Adrenal gland (tissue), 12 donors: ENCODE data around the gene CLEC11A. TPM values are rescaled to one million over a fixed set of nuclear protein-coding genes. Genes with fewer than 3 reads are reported as not detected.

ENCODE experiments used
- DNase-seq, 7 donors: peaks; one replicate each; pipeline ENCODE4 v3.0.0-alpha.2; 2019 to 2020
- H3K27ac ChIP-seq, 5 donors: fragments of 200-600 bp; sonication (generic) in 4 of 5; 1 replicate in 3 of 5; 2 replicates in 2 of 5; pipeline versions ENCODE4 v1.5.1 to v1.8.0; 2016 to 2020; ENCODE audit warnings: mild to moderate bottlenecking in 1 of 5
- H3K27me3 ChIP-seq: fragments of 200-600 bp; 2 replicates; pipeline ENCODE4 v1.8.0; 2021
- H3K36me3 ChIP-seq, 2 donors: fragments of 200-600 bp; replicated peaks in 1 of 2; 1 replicate in 1 of 2; 2 replicates in 1 of 2; pipeline versions ENCODE4 v1.5.1 to v1.8.0; 2018 to 2022
- H3K4me1 ChIP-seq, 2 donors: fragments of 200-600 bp; replicated peaks in 1 of 2; 1 replicate in 1 of 2; 2 replicates in 1 of 2; pipeline versions ENCODE4 v1.5.1 to v1.8.0; 2018 to 2021
- H3K4me3 ChIP-seq, 4 donors: fragments of 200-600 bp; sonication (generic) in 3 of 4; one replicate each; pipeline ENCODE4 v1.5.1; 2016 to 2018
- H3K9me3 ChIP-seq, 3 donors: fragments of 200-600 bp; sonication (generic) in 1 of 3; replicated peaks in 1 of 3; 1 replicate in 2 of 3; 2 replicates in 1 of 3; pipeline versions ENCODE4 v1.5.1 to v1.8.0; 2016 to 2021
- POLR2A ChIP-seq, 2 donors: fragments of 450-650 bp; IDR thresholded peaks; one replicate each; pipeline ENCODE4 v1.6.1; 2017; ENCODE audit warnings: antibody characterized with exemption in 2 of 2, mild to moderate bottlenecking in 2 of 2, moderate library complexity in 1 of 2
- WGBS, 4 donors: extraction: QIAGEN DNeasy Blood & Tissue Kit in 2 of 4; methylation state at CpG; one replicate each; pipeline versions ENCODE4 v1.1.5 to v1.1.7; 2013 to 2017; 5-methylcytosine and 5-hydroxymethylcytosine counted together
- intact Hi-C, 2 donors: fragments of 100-400 bp; cut with DNase I; formaldehyde crosslinking; loops; one replicate each; pipeline versions ENCODE4 v1.14.1 to v1.15.0; 2022 to 2023
- polyA plus RNA-seq, 3 donors: library from polyadenylated mRNA; stranded (reverse); fragments of 200-250 nt in 2 of 3; fragments of 350-450 nt in 1 of 3; fragmentation: Illumina TruSeq in 1 of 3; extraction: RNeasy Lipid Tissue Mini Kit (QIAGEN cat#74804) in 1 of 3; gene quantifications; one replicate each; pipeline ENCODE4 v1.2.3, GENCODE V29; 2013 to 2014
- total RNA-seq, 9 donors: library from RNA; depleted of rRNA in 4 of 9; stranded (reverse); fragments of >200 nt in 4 of 9; fragments of 120-200 nt in 1 of 9; fragmentation: NEBNext Ultra II Directional in 1 of 9; extraction: Animal tissue kit (Norgen Biotek cat#: 25700) in 1 of 9; gene quantifications; one replicate each; pipeline versions ENCODE4 v1.1.0 to v1.2.4, GENCODE V29; 2013 to 2023
- TF ChIP-seq, protein P1 (sequence below), 6 experiments: fragments of 450-650 bp in 4 of 6; fragments of 200-600 bp in 2 of 6; sonication (generic) in 1 of 6; IDR thresholded peaks; 1 replicate in 5 of 6; 2 replicates in 1 of 6; pipeline versions ENCODE4 v1.5.1 to v1.8.0; 2016 to 2021; ENCODE audit warnings: antibody characterized with exemption in 6 of 6, mild to moderate bottlenecking in 2 of 6, moderate library complexity in 1 of 6
- donor health status: healthy with polysubstance abuse.
- donor health status: Bipolar disorder and iron deficiency.
- donor health status: DM: yes; HTN: yes; CAD: no.
- donor health status: DM: no; HTN: no; CAD: no.
- donor health status: DM: no; HTN: no; CAD: no.
- donor health status: DM: yes; HTN: yes; CAD: no.

Gene CLEC11A
- total and polyA plus RNA-seq, 12 donors, result 1.6 to 53.8 (median 26.6) TPM

DNA sequence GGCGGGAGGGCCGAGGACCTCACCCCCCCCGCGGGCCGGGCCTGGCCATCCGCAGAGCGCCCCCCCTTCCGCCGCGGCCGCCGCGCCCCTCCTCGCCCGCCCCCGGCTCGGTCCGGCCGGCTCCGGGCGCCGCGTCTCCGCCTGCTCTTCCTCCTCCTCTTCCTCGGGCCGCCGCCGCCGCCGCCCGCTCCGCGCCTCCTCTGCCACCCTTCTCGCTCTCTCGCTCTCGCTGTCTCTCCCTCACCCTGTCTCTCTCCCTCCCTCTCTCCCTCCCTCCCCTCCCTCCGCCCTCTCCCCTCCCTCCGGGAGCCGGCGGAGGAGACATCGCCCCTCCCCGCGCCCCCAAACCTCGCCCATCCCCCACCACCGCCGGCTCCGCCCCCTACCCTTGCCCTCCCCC is 3.6 kb upstream of the CLEC11A start, which contains the start of gene SHANK1:
Gene SHANK1, minus strand, starts transcription at position 237 of the 400 bp plus-strand sequence. CDS start 2,883 bp downstream, outside the sequence.
- TF ChIP-seq, protein P1, sequence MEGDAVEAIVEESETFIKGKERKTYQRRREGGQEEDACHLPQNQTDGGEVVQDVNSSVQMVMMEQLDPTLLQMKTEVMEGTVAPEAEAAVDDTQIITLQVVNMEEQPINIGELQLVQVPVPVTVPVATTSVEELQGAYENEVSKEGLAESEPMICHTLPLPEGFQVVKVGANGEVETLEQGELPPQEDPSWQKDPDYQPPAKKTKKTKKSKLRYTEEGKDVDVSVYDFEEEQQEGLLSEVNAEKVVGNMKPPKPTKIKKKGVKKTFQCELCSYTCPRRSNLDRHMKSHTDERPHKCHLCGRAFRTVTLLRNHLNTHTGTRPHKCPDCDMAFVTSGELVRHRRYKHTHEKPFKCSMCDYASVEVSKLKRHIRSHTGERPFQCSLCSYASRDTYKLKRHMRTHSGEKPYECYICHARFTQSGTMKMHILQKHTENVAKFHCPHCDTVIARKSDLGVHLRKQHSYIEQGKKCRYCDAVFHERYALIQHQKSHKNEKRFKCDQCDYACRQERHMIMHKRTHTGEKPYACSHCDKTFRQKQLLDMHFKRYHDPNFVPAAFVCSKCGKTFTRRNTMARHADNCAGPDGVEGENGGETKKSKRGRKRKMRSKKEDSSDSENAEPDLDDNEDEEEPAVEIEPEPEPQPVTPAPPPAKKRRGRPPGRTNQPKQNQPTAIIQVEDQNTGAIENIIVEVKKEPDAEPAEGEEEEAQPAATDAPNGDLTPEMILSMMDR (IDR thresholded peaks at IDR 0.05), result no peak
- no peak for TF ChIP-seq POLR2A (IDR thresholded peaks at IDR 0.05)
- Histone ChIP-seq H3K4me1 (peaks cover 13 to 39% of the 10 kb centered on the region in 2 donors), H3K36me3 (no peaks in the 10 kb centered on the region), H3K27me3 (no peaks in the 10 kb centered on the region), H3K27ac (peak within 1 kb of the TSS in 1 of 5 donors; percentile 73), H3K9me3 (no peaks in the 10 kb centered on the region), H3K4me3 (peak within 1 kb of the TSS in 2 of 4 donors; percentile 9 to 57)
- 0 to 3% (median 2%) methylated on average over 11 to 31 of the region's 47 CpGs for WGBS, 4 donors
- DNase-seq, result no peak
- intact Hi-C loops, result loop anchor here in 1 of 2 donors (10.0 kb wide), 1 partner anchor 205 kb away; no protein-coding TSS in a partner anchor

DNA sequence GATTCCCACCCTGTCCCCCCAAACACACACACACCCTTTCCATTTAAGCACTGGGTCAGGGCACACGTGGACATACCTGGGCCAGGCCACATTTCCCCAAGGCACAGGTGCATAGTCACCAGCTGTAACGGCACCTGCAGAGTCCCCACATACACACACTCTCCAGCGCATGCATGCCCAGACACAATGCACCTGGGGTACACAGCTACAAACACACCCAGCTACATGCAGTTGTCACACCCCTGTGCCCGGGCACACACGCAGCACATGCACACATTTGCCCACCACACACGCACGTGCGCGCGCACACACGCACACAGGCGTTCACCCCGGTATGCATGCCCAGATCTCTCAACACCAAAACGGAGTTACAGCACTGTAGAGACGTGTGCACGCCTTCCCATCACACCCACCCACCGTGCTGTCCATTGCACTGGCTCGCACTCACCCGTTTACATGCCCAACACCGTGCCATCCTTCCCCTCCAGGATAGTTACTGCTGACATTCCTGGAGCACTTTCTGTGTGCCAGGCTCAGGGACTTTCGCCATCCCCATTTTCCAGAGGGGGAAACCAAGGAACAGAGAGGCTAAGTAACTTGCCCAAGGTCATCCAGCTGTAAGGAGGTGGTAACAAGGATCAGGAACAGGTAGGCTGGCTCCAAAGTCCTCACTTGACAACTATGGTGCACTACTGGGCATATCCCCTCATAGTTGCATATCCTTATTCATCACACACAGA is 2.8 kb upstream of the CLEC11A start:
- H3K4me1 ChIP-seq, result peaks cover 14 to 39% of the 10 kb centered on the region in 2 donors
- intact Hi-C loops, result no loop called here
- peak overlapping the region in 1 of 5 donors; percentile 45 for H3K27ac ChIP-seq
- H3K4me3 ChIP-seq, result no peak overlapping the region
- no peaks in the 10 kb centered on the region for H3K27me3 ChIP-seq
- no peaks in the 10 kb centered on the region for H3K36me3 ChIP-seq
- H3K9me3 ChIP-seq, result no peaks in the 10 kb centered on the region
- no peak for TF ChIP-seq POLR2A (IDR thresholded peaks at IDR 0.05)
- TF ChIP-seq, protein P1 (IDR thresholded peaks at IDR 0.05), result no peak
- no peak for DNase-seq
- 67 to 77% (median 68%) methylated on average over 21 of the region's 21 CpGs for WGBS, 4 donors

DNA sequence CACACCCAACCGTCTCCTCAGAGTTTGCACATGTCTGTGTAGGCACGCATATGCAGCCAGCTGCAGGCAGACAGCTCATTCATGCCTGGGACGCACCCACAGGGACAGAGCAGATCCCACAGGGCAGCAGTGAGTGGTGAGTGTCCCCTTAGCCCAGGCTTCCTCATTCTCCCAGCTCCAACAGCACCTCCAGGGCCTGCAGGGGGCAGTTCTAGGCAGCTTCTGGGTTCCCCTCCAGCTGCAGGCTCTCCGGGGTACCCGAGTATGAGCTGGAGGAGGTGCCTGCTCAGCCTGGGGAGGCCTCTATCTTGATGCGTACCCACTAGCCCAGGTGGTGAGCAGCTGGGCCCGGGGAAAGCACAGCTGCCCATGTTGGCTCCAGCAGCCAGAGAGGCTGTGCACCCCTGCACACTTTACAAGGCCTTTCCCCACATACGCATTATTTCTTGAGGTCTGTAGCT is 2.2 kb upstream of the CLEC11A start:
- no peaks in the 10 kb centered on the region for H3K36me3 ChIP-seq
- H3K4me3 ChIP-seq, result no peak overlapping the region
- peaks cover 18 to 45% of the 10 kb centered on the region in 2 donors for H3K4me1 ChIP-seq
- no peaks in the 10 kb centered on the region for H3K9me3 ChIP-seq
- no peak for TF ChIP-seq POLR2A (IDR thresholded peaks at IDR 0.05)
- TF ChIP-seq, protein P1 (IDR thresholded peaks at IDR 0.05), result no peak
- H3K27ac ChIP-seq, result peak overlapping the region in 3 of 5 donors; percentile 32 to 45 (median 43)
- intact Hi-C loops, result no loop called here
- WGBS, 4 donors, result 30 to 54% (median 33%) methylated on average over 2 to 8 of the region's 8 CpGs
- DNase-seq, result peak in 3 of 7 donors; percentile 50 to 57 (median 55)
- no peaks in the 10 kb centered on the region for H3K27me3 ChIP-seq

DNA sequence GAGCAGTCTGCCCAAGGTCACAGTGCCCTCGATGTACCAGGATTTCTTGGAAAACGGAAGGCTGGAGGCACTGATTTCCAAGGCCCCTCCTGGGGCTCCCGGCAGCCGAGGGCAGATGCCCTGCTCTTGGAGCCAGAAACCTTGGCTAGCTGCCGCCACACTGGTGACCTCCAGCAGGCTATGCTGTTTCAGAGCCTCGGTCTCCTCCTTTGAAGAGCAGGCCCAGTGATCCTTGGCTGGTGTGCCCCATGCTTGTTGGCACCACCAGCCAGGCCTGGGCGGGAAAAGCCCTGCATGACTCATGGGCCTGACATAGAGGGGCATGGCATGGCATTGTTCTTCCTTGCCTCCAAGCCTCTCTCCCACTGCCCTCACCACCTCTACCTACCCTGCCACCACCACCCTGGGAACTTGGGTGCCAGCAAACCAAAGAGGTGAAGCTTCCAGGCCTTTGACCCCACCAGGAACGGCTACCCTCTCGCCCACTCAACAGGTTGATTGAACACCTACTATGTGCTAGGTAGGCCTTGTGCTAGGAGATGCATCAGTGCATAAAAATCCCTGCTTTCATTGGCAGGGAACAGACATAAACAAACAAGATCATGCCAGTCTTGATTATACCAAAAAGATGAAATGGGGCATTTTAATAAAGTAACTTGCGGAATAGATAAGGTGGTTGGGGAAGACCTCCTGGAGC is 1.6 kb upstream of the CLEC11A start:
- peaks cover 18 to 47% of the 10 kb centered on the region in 2 donors for H3K4me1 ChIP-seq
- WGBS, 4 donors, result 39 to 66% (median 54%) methylated on average over 5 to 10 of the region's 10 CpGs
- TF ChIP-seq, protein P1 (IDR thresholded peaks at IDR 0.05), result no peak
- intact Hi-C loops, result no loop called here
- no peaks in the 10 kb centered on the region for H3K9me3 ChIP-seq
- H3K27ac ChIP-seq, result peak overlapping the region in 3 of 5 donors; percentile 32 to 45 (median 43)
- DNase-seq, result peak; percentile 82 to 92 (median 91)
- H3K36me3 ChIP-seq, result no peaks in the 10 kb centered on the region
- no peaks in the 10 kb centered on the region for H3K27me3 ChIP-seq
- no peak overlapping the region for H3K4me3 ChIP-seq
